K562 (cell line): ENCODE results near the gene PCCA. TPM values are rescaled to one million over a fixed set of nuclear protein-coding genes. Genes with fewer than 3 reads are reported as not detected.

Source experiments
- ATAC-seq: fragments of 200-7000 bp; cut with Tn5 transposase; 3 replicates; pipeline ENCODE4 v1.9.1; 2020; ENCODE audit warnings: moderate library complexity
- BruUV-seq: library from RNA; stranded (reverse); fragments of 400-500 nt; replicated peaks from 2 replicates; lab custom pipeline; 2021; lab: Mats Ljungman, UMichigan
- CTCF ChIA-PET: fragments of 300-600 bp; formaldehyde crosslinking; extraction: SDS; loops from one replicate; lab custom pipeline; 2021; ENCODE audit warnings: low intra/inter-chr PET ratio; lab: Yijun Ruan, JAX
- POLR2A ChIA-PET: fragments of 300-600, 350-650 bp; sonication (Branson Sonifier 250); formaldehyde crosslinking; extraction: SDS; loops from one replicate; lab custom pipeline; 2021; ENCODE audit warnings: antibody characterized with exemption, inconsistent platforms; lab: Yijun Ruan, JAX
- DNase-seq, 4 experiments: peaks; one replicate each; pipeline versions ENCODE4 v3.0.0 to v3.0.0-alpha.2; 2011 to 2018; ENCODE audit warnings: low spot score in 3 of 4, mixed read lengths in 3 of 4; ENCODE audit errors: extremely low read depth in 1 of 4
- FAIRE-seq: peaks from 2 replicates; lab custom pipeline; 2011; peaks lifted over from hg19 to GRCh38; lab: Jason Lieb, UNC
- H2AFZ ChIP-seq: 2 replicates; pipeline ENCODE4 v1.6.0; 2011; ENCODE audit warnings: low read depth, low read length, control low read depth, inconsistent platforms
- H3K27ac ChIP-seq: fragments of 200-600 bp; 3 replicates; pipeline ENCODE4 v1.8.0; 2011; ENCODE audit warnings: low read depth, mild to moderate bottlenecking, control low read depth, inconsistent platforms, low read length, moderate library complexity, mixed read lengths; ENCODE audit errors: extremely low read depth
- H3K27me3 ChIP-seq, 2 experiments: fragments of 300-600 bp in 1 of 2; 2 replicates in 1 of 2; 3 replicates in 1 of 2; pipeline versions ENCODE4 v1.6.0 to v1.8.0; 2011; ENCODE audit warnings: inconsistent platforms in 2 of 2, low read length in 2 of 2, mild to moderate bottlenecking in 1 of 2, mixed read lengths in 1 of 2, moderate library complexity in 1 of 2; ENCODE audit not compliant: control insufficient read depth in 2 of 2, insufficient read depth in 2 of 2
- H3K36me3 ChIP-seq: fragments of 300-600 bp; 3 replicates; pipeline ENCODE4 v1.8.0; 2011; ENCODE audit warnings: mild to moderate bottlenecking, low read length, inconsistent platforms; ENCODE audit not compliant: control insufficient read depth, insufficient read depth
- H3K4me1 ChIP-seq, 2 experiments: fragments of 200-600 bp in 1 of 2; replicated peaks in 1 of 2; 2 replicates in 1 of 2; 3 replicates in 1 of 2; pipeline versions ENCODE4 v1.5.1 to v1.8.0; 2011; ENCODE audit warnings: inconsistent platforms in 2 of 2, low read length in 2 of 2, mild to moderate bottlenecking in 1 of 2, mixed read lengths in 1 of 2, moderate library complexity in 1 of 2; ENCODE audit not compliant: control insufficient read depth in 2 of 2, insufficient read depth in 2 of 2
- H3K4me2 ChIP-seq: 2 replicates; pipeline ENCODE4 v1.6.1; 2011; ENCODE audit warnings: low read length, control low read depth, inconsistent platforms, mixed read lengths; ENCODE audit not compliant: insufficient read depth
- H3K4me3 ChIP-seq: fragments of 200-600 bp; sonication (generic), shearing (Covaris generic); 2 replicates; pipeline ENCODE4 v1.5.1; 2016; ENCODE audit warnings: control low read depth, inconsistent platforms
- H3K79me2 ChIP-seq: fragments of 200-600 bp; 3 replicates; pipeline ENCODE4 v1.8.0; 2011; ENCODE audit warnings: low read length, inconsistent platforms; ENCODE audit not compliant: control insufficient read depth, insufficient read depth
- H3K9ac ChIP-seq, 2 experiments: 2 replicates each; pipeline versions ENCODE4 v1.6.0 to v1.6.1; 2011; ENCODE audit warnings: low read depth in 2 of 2, low read length in 2 of 2, control low read depth in 1 of 2, inconsistent platforms in 1 of 2, mild to moderate bottlenecking in 1 of 2, mixed read lengths in 1 of 2; ENCODE audit not compliant: insufficient read depth in 1 of 2
- H3K9me1 ChIP-seq: one replicate; pipeline ENCODE4 v1.6.0; 2011; ENCODE audit warnings: inconsistent platforms, mild to moderate bottlenecking, low read length, moderate library complexity; ENCODE audit not compliant: control insufficient read depth, insufficient read depth
- H3K9me3 ChIP-seq: replicated peaks from 2 replicates; pipeline ENCODE4 v1.5.1; 2011; ENCODE audit warnings: low read depth, low read length, inconsistent platforms; ENCODE audit not compliant: control insufficient read depth, insufficient read depth
- H4K20me1 ChIP-seq: replicated peaks from 2 replicates; pipeline ENCODE4 v1.6.1; 2011; ENCODE audit warnings: low read length, inconsistent platforms, mixed read lengths; ENCODE audit not compliant: control insufficient read depth, insufficient read depth
- NFIC ChIP-seq: fragments of 450-650 bp; IDR thresholded peaks from 2 replicates; pipeline ENCODE4 v1.6.1; 2017; ENCODE audit warnings: mild to moderate bottlenecking, inconsistent platforms
- SETDB1 ChIP-seq: IDR thresholded peaks from one replicate; pipeline ENCODE4 v1.6.1; 2012; ENCODE audit warnings: low read length, control low read depth, inconsistent platforms
- ZNF217 ChIP-seq: sonication (generic); formaldehyde crosslinking; IDR thresholded peaks from 2 replicates; pipeline ENCODE4 v1.8.0; 2022; ENCODE audit warnings: mild to moderate bottlenecking, missing genetic modification reagents
- WGBS: fragments of 100-300 bp; shearing (Covaris generic); methylation state at CpG from one replicate; pipeline ENCODE4 v1.1.6; 2016; ENCODE audit warnings: low coverage, mixed read lengths; ENCODE audit not compliant: insufficient coverage; ENCODE audit errors: missing lambda C conversion rate; 5-methylcytosine and 5-hydroxymethylcytosine counted together
- in situ Hi-C: fragments of 300-500 bp; cut with MboI; formaldehyde crosslinking; loops from 4 replicates; pipeline ENCODE4 v1.15.0; 2018; ENCODE audit warnings: inconsistent platforms, mixed read lengths
- intact Hi-C: fragments of 100-400 bp; cut with micrococcal nuclease; formaldehyde crosslinking; loops from 2 replicates; pipeline ENCODE4 v1.14.2; 2022
- polyA plus RNA-seq, 8 experiments: library from polyadenylated mRNA; depleted of rRNA in 4 of 8; stranded (reverse) in 5 of 8; unstranded in 3 of 8; fragments of >200 nt; fragmentation: Nextera tagmentation in 2 of 8; fragmentation: Illumina TruSeq in 1 of 8; extraction: Ambion mirVana in 2 of 8; extraction: Trizol in 1 of 8; gene quantifications; 2 replicates each; pipeline versions ENCODE4 v1.2.1 to v1.2.3, GENCODE V29; 2011 to 2014; ENCODE audit warnings: inconsistent platforms in 1 of 8, missing spikeins in 1 of 8
- total RNA-seq, 7 experiments: library from RNA; depleted of rRNA in 6 of 7; stranded (reverse); fragments of >200 nt in 6 of 7; fragmentation: Illumina TruSeq in 2 of 7; extraction: Trizol in 2 of 7; gene quantifications; 2 replicates each; pipeline versions ENCODE4 v1.2.1 to v1.2.3, GENCODE V29; 2011 to 2021; ENCODE audit warnings: low replicate concordance in 1 of 7
- TF ChIP-seq, protein P1 (sequence below), 2 experiments: fragments of 450-650 bp in 1 of 2; sonication (generic) in 1 of 2; formaldehyde crosslinking in 1 of 2; IDR thresholded peaks in 1 of 2; conservative IDR thresholded peaks in 1 of 2; 2 replicates each; pipeline versions ENCODE4 v1.6.1 to v1.8.1; 2016 to 2023; ENCODE audit warnings: mild to moderate bottlenecking in 2 of 2, moderate library complexity in 2 of 2, inconsistent platforms in 1 of 2, missing genetic modification reagents in 1 of 2
- TF ChIP-seq, protein P2 (sequence below): fragments of 450-650 bp; formaldehyde crosslinking; IDR thresholded peaks from 2 replicates; pipeline ENCODE4 v1.4.0; 2020; ENCODE audit warnings: mild to moderate bottlenecking, moderate library complexity

The PCCA gene
- total and polyA plus RNA-seq, 9 of the 15 experiments (the other 6 are each of a cell fraction or from before 2014, with no cell fraction given): 5.2 to 14.1 (median 9.7) TPM

GRCh38 chr13:100100115-100100879 is 11.4 kb downstream of the PCCA start (continued):
- TF ChIP-seq, protein P1, sequence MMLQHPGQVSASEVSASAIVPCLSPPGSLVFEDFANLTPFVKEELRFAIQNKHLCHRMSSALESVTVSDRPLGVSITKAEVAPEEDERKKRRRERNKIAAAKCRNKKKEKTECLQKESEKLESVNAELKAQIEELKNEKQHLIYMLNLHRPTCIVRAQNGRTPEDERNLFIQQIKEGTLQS (IDR thresholded peaks at IDR 0.05): peak; percentile 32; the same call in 1 of the 2 replicates
- TF ChIP-seq, protein P1 (CRISPR knock-in tag; conservative IDR thresholded peaks at IDR 0.05): no peak
- TF ChIP-seq ZNF217 (CRISPR knock-in tag): no peak

DNA sequence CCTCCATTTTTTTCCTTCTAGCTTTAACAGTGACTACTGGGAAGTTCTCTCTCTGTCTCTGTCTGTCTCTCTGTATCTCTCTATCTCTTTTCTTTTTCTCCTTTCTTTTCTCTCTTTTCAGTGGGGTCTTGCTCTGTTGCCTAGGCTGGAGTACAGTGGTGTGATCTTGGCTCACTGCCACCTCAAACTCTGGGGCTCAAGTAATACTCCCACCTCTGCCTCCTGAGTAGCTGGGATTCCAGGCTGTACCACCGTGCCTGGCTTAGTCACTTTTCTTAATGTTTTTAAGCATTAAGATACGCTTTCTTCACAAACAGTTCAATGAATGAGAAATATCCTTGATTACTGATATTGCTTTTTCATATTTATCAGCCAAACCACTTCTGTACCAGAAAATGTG is 13.1 kb downstream of the PCCA start:
- Histone ChIP-seq H2AFZ (no peak overlapping the region), H3K27ac (no peak overlapping the region), H3K36me3 (no peaks in the 10 kb centered on the region), H3K9ac (no peak overlapping the region), H3K4me3 (no peak overlapping the region), H4K20me1 (no peaks in the 10 kb centered on the region), H3K4me1 (peaks cover 3 to 4% of the 10 kb centered on the region in 2 experiments; a peak in 2 of 5 replicates), H3K4me2 (no peak overlapping the region), H3K9me1 (no peaks in the 10 kb centered on the region), H3K27me3 (no peaks in the 10 kb centered on the region), H3K79me2 (no peaks in the 10 kb centered on the region), H3K9me3 (no peaks in the 10 kb centered on the region)
- TF ChIP-seq NFIC (peak; percentile 67), SETDB1 (no peak)
- TF ChIP-seq, protein P2, sequence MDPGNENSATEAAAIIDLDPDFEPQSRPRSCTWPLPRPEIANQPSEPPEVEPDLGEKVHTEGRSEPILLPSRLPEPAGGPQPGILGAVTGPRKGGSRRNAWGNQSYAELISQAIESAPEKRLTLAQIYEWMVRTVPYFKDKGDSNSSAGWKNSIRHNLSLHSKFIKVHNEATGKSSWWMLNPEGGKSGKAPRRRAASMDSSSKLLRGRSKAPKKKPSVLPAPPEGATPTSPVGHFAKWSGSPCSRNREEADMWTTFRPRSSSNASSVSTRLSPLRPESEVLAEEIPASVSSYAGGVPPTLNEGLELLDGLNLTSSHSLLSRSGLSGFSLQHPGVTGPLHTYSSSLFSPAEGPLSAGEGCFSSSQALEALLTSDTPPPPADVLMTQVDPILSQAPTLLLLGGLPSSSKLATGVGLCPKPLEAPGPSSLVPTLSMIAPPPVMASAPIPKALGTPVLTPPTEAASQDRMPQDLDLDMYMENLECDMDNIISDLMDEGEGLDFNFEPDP (CRISPR knock-in tag): no peak
- POLR2A ChIA-PET: no interaction called here
- BruUV-seq: no TSS peak
- intact Hi-C loops: no loop called here
- in situ Hi-C loops: no loop called here
- ATAC-seq (no peak), DNase-seq (peak in 1 of 4 experiments; percentile 6), FAIRE-seq (no peak)
- CTCF ChIA-PET: no interaction called here
- WGBS: 60% methylated on average over 2 of the region's 2 CpGs
